Stromal cell of bone marrow (primary cell): ENCODE data around the gene THADA.

Experiments used
- DNase-seq: peaks from one replicate; pipeline ENCODE4 v3.0.0-alpha.2; 2012; ENCODE audit warnings: low read depth

THADA gene

DNA sequence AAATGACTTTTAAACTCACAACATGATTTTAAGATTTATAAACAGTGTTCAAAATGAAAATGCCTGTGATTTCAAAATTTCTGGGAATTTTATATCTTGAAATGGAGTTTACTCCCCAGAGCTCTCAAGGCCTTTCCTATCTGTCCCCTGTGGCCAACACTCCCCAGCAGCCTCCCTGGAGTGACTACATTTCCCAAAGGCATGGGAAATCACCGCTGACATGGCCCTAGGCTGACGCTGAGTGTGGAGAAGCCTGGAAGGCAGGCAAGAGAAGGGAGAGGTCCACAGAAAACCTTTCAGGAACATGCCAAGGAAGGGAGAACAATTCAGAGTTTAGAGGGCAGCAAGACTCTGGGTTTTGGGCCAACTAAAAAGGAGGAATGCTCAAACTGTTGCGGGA lies 349.2 kb downstream of the THADA start:
- no peak for DNase-seq

DNA sequence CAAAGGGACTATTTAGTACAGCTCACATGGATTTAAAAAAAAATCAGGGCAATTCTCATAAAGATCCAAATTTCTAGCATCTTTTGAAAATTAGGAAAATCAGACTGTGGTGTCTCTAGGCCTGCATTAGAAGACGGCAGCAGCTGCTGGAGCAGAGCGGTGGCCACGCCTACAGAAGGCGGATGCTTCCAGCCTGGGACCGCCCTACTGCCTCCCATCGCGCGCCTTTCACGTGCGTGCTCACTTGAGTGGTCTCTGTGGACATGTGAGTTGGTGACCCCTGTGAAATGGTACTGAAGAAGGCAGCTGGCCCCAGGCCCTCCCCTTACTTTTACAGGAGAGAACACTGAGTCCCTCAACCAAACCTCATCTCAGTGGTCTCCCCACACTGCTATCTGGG lies 354.3 kb downstream of the THADA start:
- no peak for DNase-seq

DNA sequence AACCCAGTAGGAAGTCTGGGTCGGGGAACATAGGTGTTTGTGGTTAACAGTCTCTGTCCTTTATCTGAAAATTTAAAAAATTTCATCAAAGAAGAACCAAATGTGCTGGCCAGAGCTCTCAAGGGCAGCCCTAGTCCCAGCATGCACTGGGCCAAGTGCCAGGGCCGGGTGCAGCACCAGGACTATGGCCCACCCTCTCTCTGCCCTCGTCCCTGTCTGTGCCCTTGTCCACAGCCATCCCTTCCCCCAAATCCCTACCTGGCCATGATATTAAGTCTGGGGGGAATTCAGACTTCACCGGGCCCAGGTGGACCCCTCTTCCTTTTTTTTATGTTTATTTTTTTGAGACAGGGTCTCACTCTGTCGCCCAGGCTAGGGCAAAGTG lies 355.1 kb downstream of the THADA start:
- no peak for DNase-seq

DNA sequence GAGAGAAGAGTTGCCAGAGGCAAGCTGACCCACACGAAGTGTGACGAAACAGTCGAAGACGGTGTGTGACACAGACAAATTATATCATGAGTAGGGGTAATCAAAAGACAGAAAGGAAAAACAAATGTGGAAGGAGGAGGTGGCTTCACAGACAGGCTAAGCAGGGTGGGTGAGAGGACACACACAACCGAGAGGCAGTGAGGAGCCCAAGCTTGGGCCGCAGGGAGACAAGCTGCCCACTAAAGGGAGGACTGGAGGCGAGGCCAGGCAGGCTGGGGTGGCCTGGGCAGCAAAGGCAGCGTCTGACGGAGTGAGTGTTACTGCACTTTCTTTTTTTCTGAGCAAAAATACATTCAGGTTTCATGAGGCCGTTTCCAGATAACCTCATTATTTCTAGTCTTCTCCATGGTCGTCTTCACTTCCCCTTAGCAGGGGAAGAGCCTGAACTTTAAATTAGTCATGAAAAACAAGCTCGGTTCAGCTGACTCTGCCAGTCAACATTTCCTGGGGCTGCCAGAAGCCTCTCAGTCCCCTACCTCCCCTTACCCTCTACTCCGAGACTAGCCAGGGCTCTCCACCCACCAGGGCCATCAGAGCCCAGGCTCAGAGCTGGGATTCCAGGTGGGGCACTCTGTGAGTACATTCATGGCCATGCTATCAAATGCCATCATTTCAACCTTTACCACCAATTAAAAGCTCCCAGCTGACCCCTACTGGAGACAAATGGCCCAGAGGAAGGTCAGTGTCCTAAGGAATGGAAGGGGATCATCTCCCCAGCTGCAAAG lies 355.7 kb downstream of the THADA start:
- no peak for DNase-seq

DNA sequence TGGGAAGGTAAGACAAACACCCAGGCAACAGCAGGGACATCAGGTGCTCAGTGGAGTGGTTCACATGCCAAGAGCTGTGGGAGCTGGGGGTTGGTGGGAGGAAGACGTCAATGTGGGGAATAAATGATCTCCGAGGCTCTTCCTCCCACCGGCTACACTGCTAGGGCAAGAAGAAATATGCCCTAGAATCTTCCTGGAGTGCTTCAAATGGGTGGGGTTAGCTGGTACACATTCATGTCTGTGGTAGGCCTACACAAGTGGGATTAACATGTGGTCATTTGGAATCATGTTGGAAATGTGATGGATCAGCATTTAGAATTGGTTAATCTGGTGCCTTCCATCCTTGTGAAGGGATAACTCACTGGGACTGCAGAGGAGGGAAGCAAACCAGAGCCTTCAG lies 357.0 kb downstream of the THADA start:
- DNase-seq: no peak

DNA sequence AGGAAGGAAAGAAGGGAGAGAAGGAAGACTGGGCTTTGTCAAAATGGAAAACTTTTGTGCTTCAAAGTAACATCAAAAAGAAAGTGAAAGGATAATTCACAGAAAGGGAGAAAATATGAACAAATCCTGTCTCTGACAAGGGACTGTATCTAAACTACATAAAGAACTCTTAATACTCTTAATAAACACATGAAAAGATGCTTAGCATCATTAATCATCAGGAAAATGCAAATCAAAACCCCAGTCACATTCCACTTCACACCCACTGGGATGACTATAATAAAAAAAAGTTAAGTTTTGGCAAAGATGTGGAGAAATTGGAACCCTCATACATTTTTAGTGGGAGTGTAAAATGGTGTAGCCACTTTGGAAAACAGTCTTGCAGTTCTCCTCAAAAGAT lies 357.7 kb downstream of the THADA start:
- DNase-seq: no peak

DNA sequence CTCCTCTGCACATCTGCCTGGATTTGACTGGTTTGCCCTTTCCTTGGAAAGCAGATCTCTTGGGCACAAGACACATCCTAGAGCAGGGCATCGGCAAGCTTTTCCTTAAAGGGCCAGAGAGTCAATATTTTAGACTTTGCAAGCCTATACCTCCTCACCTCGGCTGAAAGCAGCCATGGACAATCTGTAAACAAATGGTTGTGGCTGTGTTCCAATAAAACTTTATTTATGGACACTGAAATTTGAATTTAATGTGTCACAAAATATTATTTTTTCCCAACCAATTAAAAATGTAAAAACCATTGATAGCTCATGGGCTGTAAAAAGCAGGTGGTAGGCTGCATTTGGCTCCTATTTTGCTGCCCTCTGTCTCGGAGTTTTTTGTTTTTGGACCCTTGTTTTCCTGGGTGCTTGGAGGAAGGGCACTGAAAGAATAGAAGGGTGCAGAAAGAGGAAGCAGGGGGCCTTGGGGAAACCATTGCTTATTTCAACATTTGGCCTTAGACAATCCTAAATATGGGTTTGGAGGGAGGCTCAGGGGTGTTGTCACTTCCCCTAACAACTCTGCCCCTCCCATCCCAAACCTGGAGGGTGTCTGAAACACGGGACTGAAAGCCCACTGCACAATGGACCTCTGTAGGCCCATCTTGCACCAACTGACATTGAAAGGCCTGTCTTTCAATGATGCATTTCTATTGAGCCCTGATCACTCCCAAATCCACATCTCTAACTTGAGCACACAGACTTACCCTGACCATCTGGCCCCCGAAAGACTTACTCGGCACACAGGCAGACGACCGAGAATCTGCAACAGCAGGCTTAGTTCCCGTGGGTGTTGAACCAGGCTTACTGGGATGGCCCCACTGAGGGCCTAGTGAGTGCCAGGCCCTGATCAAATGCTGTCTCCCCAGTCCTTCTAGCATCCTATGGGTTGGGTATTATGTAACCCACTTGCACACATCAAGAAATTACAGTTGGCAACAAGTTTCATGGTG lies 362.3 kb downstream of the THADA start:
- DNase-seq: no peak

DNA sequence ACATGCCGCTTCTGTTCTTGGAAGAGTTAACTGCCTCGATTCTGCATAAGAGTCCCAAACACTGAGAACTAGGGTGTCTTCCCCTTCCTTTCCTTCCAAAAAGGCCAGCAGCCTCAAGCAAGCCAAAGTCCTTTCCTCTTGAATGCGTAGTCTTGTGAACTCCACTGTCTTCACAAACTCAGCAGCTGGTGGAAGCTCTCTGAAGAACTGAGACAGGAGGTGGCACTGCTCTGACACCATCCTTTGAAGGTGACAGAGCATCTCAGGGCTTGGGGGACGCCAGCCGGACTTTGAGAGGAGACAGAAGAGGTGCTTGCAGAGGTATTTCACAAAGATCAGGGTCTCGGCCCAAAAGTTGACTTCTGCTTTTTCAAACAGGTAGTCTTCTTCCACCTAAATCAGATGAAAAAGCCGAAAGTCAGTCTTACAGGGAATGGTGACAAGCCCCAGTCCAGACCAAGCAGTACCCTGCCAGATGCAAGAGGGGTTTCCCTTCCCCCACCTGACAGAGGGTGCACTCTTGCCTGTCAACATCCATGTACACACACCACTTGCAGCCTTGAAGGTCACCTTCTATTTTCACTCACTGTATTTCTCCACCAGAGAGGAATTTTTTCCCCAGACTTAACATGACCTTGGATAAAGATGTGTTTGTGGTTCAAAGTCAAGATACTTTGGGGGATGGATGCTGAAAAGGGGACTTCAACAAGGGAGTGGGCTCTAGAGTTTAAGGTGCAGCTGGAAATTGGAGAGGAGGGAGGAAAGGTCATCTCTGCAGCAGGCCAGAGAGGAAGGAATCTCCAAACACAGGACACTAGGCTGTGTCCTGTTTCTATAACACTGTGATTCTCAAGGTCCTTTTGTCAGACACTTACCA lies 364.6 kb downstream of the THADA start:
- DNase-seq: no peak

DNA sequence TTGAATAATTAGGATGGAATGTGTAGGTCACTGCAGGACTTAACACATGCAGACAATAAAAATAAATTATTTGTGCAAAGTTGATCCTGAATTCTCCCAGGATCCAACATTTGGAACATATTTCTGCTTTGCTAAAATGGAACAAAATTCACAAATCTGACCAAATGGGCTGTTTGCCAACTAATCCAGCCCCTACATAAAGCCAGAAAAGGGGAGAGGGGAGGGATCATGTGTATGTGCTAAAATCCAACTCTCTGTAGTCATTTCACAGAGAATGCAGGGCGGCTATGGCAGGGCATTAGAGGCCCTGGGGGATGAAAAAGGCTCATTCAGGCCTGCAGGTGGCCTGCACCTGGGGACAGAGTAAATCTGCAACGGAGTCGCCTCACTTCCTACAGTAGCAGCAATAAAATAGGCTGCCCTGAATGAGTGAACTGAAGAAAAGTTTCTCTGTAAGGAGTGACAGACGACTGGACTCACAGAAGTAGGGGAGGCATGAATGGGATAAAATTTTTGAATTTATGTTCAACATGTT lies 365.4 kb downstream of the THADA start:
- no peak for DNase-seq

DNA sequence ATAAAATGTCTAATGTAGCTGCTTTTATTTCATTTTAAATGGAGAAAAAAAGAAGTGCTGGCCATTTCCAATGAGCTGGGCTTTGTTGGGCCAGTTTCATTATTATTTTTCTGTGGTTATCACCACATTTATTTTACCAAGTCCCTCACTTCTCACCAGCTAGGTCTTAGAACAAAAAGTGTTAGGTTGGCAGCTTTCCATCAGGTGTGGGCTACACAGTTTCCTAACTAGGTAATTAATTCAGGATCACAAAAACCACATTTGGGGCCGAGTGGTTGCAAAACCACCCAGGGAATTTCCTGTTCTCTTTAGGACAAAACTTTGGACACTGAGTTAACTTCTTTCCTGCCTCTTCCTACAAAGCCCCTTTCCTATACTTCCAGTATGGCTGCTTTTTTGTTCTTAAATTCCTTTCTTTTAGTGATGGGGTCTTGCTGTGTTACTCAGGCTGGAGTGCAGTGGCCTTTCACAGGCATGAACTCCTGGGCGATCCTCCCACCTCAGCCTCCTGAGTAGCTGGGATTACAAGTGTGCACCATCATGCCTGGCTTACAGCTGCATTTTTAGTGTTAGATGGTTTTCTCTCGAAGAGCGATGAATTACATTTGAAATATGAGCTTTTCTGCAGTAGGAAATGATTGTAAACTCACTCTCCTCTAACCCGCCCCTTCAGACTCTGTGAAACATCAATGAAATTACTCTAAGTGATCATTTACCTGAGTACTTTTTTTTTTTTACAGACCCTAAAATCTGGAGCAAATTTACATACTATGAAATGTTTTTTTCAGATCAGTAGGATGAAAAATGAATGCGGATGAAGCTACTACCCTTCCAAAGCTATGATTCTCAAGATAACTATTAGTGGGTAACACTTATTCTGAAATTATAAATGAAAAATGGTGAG lies 366.8 kb downstream of the THADA start:
- no peak for DNase-seq

DNA sequence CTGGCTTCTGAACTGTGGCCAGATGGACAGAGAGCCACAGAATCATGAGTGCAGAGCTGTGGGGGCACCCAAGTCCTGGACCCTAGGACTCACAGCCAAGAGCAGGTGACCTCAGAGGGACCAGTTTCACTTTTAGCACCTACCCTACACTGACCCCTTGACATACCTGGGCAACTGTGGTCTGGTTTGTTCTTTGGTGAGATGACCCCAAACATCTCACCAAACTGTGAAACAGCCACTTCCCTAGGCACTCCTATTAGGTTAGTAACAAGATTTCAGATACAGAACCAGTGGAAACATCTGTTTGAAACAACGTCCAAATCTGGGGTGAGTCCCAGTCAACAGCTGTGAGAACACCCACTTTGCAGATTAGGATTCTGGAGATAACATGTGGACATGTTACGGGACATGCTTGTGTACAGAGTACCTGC lies 367.5 kb downstream of the THADA start:
- DNase-seq: no peak

DNA sequence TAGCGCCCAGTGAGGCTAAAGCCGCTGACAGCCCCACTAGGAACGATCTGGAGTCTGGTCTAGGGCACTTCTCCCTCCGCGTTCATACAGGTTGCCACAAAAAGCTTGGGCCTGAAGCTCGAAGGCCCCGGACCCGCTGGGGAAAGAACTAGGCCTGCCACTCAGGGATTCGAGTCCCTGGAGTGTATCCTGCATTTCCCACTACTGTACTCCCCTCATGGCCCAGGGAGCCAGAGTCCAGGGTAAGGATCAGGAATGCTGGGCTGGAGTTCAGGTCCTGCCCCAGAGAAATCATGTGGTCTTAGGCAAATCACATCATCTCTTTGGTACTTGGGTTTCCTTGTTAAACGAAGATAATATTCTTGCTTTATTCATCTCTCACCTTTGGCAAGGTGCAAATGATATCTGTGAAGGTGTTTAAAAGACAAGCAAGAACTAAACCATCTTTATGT lies 368.0 kb downstream of the THADA start:
- DNase-seq: no peak

DNA sequence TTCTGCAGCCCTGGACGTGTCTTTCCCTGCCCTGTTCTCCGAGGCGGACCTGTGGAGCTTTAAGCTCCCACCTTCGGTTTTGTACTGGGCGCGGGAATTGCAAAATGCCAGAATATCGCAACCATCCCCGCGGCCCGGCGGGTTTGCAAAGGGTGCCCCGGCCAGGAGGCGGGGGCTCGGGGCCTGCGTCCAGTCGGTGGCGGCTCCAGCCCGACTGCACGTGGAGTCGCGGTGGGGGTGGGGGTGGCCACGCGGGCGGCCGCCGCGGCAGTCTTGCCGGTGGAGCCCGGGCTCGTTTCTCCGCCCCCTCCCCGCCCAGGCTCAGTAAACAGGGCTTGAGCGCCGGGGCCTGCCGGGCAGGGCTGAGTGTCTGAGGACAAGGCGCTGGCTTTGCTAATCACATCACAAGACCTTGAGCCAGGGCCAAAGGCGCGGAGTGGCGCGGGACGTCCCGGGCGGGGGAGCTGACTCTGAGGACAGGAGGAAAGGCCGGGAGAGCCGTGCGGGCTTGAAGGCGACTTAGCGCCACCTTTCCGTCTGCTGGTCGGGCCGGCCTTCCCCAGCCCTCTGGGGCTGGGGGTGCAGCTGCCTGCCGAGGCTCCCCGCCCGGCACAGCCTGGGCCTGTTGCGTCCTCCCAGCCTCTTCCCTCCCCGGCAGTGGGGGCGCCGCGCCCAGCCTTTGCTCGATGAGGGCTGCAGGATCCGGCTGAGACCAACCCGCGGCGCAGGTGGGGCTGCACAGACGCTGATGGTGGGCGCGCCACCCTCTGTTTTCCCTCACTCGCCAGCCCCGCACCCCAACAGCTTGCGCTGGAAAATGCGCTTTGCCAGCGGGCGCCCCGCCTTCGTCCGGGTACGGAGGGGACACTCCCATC lies 368.6 kb downstream of the THADA start:
- peak; percentile 73 for DNase-seq

DNA sequence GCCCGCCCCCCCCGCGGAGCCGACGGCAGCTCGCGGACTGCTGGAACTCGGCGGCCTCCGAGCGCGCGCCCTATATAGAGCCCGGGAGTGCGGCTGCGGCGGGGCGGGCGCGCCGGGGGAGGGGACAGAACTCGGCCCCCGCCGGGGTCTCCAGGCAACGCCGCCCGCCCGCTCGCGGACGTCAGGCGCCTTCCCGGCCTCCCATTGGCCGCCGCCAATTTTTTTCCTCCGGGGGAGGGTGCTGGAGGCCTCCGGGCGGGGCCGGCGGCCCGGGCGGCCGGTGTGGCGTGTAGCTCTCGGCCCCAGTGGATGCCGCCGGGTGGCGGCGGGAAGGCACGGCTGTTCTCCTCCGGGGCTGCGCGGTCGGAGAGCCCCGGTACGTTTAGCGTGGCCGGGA lies 369.3 kb downstream of the THADA start, which contains the start of gene ZFP36L2:
Gene ZFP36L2, minus strand, starts transcription at position 49 of the 397 bp plus-strand sequence. CDS start 291 bp downstream, outside the sequence.
- peak; percentile 95 for DNase-seq

DNA sequence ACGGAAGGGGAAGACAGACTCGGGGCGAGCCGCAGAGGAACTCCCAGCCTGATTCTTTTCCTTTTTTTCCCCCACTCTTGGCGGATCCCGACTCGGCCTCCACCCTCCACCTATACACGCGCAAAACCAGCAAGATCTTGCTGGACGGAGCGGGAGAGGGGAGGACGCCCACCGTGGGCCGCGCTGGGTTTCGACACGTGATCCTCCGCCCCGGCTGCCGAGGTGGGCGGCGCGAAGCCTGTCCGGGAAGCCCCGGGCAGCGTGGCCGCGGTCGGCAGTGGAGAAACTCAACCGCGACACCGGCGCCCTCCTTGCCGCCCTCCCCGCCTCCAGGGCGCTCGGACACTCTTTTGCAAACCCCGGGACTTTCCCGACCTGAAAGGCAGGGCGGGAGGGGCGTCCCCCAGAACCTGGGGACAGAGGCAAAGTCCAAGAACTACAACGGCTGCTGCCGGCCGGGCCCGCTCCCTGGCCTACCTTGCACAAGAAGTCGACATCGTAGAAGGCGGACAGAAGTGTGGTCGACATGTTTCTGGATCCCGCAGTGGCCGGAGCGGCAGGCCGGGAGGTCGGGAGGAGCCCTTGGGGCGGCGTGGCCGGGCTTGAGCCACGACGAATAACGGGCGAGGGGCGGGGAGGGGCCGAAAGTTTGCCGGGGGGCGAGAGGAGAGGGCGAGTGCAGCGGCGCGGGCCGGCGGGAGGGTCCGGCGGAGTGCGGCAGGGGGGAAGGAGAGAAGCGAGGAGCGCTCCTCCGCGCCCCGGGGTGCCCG lies 369.9 kb downstream of the THADA start:
- peak; percentile 49 for DNase-seq

DNA sequence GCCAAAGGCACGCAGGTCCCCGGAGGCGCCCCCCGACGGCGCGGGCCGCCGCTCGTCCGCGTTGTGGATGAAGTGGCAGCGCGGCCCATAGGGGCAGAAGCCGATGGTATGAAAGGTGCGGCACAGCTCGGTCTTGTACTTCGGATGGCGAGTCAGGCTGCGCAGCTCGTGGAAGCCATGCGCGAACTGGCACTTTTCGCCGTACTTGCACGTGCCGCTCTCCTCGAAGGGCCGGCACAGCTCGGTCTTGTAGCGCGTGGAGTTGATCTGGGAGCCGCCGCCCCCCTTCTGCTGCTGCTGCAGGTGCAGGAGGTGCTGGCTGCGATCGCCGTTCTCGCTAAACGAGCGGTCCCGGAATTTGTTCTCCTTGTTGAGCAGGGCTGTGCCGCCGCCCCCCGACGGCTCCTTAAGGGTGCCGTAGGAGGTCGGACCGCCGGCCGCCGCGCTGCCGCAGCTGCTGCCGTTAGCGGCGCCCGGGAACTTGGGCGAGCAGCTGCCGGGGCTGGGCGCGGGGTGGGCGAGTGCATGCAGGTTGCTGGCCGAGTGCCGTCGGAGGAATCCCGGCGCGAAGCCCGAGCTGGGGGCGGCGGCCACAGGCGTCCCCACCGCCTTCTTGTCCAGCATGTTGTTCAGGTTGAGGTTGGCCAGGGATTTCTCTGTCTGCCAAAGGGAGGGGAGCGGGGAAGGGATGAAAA lies 370.6 kb downstream of the THADA start:
- no peak for DNase-seq

DNA sequence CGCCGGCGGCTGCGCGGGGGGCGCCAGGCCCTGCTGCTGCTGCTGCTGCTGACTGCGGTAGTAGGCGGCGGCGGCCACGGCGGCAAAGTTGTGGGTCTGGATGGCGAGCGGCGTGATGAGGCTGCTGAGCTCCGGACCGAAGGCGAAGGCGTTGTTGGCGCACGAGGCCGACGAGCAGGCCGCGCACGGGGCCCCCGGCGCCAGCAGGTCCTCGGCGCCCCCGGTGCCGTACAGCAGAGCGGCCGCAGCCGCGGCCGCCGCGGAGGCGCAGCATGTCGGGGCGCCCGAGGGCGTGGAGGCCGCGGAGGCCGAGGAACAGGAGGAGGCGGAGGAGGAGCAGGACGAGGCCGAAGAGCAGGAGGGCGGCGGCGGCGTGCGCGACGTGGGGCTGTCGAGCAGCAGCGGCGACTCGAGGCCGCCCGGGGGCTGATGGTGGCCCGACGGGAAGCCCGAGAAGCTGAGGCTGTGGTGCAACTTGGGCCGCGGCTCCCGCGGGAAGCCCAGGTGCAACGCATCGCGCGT lies 371.2 kb downstream of the THADA start:
- DNase-seq: no peak

DNA sequence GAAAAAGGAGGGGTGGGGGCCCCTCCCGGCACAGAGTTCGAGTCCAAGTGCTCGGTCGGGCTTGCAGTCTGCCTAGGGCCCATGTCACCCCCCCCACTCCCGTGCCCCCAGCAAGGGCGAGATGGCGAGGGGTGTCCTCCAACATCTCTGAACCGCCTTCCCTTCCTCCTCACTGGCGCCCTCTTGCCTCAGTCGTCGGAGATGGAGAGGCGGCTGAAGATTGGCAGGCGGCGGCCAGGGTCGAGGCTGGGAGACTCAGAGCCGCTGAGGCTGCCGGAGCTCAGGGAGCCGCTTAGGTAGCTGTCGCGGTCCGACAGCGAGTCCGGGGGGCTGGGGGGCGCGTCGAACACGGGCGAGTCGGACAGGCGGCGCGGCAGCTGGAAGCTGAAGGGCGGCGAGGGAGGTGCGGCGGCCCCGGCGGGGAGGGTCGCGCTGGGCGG lies 371.7 kb downstream of the THADA start:
- peak; percentile 50 for DNase-seq
